Mesendoderm (in vitro differentiated cells): ENCODE measurements around the gene MEGF9.

ENCODE experiments used
- DNase-seq: peaks from one replicate; pipeline ENCODE4 v3.0.0; 2013
- H2AK5ac ChIP-seq: 2 replicates; pipeline ENCODE4 v1.6.1; 2013; ENCODE audit warnings: low read length, inconsistent platforms
- H2BK120ac ChIP-seq: 2 replicates; pipeline ENCODE4 v1.6.1; 2013; ENCODE audit warnings: low read depth, mild to moderate bottlenecking, low read length, moderate library complexity, mixed read lengths
- H2BK15ac ChIP-seq: replicated peaks from 2 replicates; pipeline ENCODE4 v1.6.1; 2013; ENCODE audit warnings: low read depth, mild to moderate bottlenecking, moderate library complexity
- H2BK5ac ChIP-seq: 2 replicates; pipeline ENCODE4 v1.6.1; 2013; ENCODE audit warnings: low read length, inconsistent platforms
- H3K18ac ChIP-seq: 2 replicates; pipeline ENCODE4 v1.6.1; 2013; ENCODE audit warnings: mild to moderate bottlenecking, low read length, mixed read lengths
- H3K23ac ChIP-seq: one replicate; pipeline ENCODE4 v1.6.1; 2013; ENCODE audit warnings: low read length
- H3K27ac ChIP-seq: 2 replicates; pipeline ENCODE4 v1.5.1; 2013; ENCODE audit warnings: low read depth, mild to moderate bottlenecking, inconsistent platforms, low read length, moderate library complexity
- H3K27me3 ChIP-seq: 2 replicates; pipeline ENCODE4 v1.6.1; 2013; ENCODE audit warnings: low read length, control low read depth, mild to moderate bottlenecking, inconsistent platforms; ENCODE audit not compliant: insufficient read depth, poor library complexity
- H3K36me3 ChIP-seq: 2 replicates; pipeline ENCODE4 v1.6.1; 2013; ENCODE audit warnings: low read length, inconsistent platforms; ENCODE audit not compliant: control insufficient read depth, insufficient read depth
- H3K4ac ChIP-seq: one replicate; pipeline ENCODE4 v1.6.1; 2013; ENCODE audit warnings: low read depth, mild to moderate bottlenecking, low read length, moderate library complexity
- H3K4me1 ChIP-seq: 2 replicates; pipeline ENCODE4 v1.6.1; 2013; ENCODE audit warnings: low read depth, low read length, inconsistent platforms; ENCODE audit not compliant: control insufficient read depth
- H3K4me2 ChIP-seq: 2 replicates; pipeline ENCODE4 v1.6.1; 2013; ENCODE audit warnings: low read length
- H3K4me3 ChIP-seq: 2 replicates; pipeline ENCODE4 v1.5.1; 2013; ENCODE audit warnings: mild to moderate bottlenecking, low read length
- H3K56ac ChIP-seq: one replicate; pipeline ENCODE4 v1.6.1; 2013; ENCODE audit warnings: low read length
- H3K79me1 ChIP-seq: 2 replicates; pipeline ENCODE4 v1.6.1; 2013; ENCODE audit warnings: low read length, inconsistent platforms
- H3K79me2 ChIP-seq: 2 replicates; pipeline ENCODE4 v1.6.1; 2013; ENCODE audit warnings: mild to moderate bottlenecking, low read length; ENCODE audit not compliant: control insufficient read depth, insufficient read depth
- H3K9ac ChIP-seq: 2 replicates; pipeline ENCODE4 v1.6.1; 2013; ENCODE audit warnings: low read length, inconsistent platforms
- H4K5ac ChIP-seq: one replicate; pipeline ENCODE4 v1.6.1; 2013; ENCODE audit warnings: low read length
- H4K8ac ChIP-seq: one replicate; pipeline ENCODE4 v1.6.1; 2013; ENCODE audit warnings: low read depth, mild to moderate bottlenecking, control low read depth, low read length, moderate library complexity
- WGBS: extraction: QIAGEN DNeasy Blood & Tissue Kit; methylation state at CpG from one replicate; pipeline ENCODE4 v1.1.7; 2013; ENCODE audit warnings: low lambda C conversion rate, missing lambda C conversion rate; ENCODE audit not compliant: insufficient coverage; ENCODE audit errors: extremely low coverage; 5-methylcytosine and 5-hydroxymethylcytosine counted together

Gene MEGF9

DNA sequence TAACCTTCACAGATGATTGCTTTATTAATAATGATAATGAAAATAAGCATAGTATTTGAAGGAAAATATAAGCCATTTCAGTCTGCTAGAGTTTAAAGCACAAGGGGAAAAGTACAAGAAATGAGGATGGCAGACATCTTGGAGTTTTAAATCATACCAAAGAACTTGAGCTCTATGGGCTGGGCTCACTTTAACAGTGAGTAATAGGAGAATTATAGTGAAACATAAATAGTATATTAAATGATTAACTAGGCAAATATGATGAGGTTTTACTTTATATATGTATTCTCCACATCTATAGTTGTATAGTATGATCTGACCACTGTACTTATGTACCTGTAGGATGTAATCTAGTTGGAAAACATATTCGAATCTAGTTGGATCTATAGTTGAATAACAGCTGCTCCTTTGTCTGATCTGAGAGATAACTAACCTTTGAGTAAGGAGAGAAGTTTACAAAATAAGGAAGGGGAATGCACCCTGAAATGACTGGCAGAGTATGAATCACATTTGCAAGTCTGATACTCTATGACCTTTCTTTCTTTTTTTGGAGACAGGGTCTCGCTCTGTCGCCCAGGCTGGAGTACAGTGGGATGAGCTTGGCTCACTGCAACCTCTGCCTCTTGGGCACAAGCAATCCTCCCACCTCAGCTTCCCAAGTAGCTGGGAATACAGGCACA, 17.6 kb downstream of the MEGF9 start:
- H3K27ac ChIP-seq, result no peak overlapping the region
- no peak overlapping the region for H3K4me3 ChIP-seq
- H3K23ac ChIP-seq, result no peak overlapping the region
- H3K36me3 ChIP-seq, result no peaks in the 10 kb centered on the region
- H3K4me2 ChIP-seq, result no peak overlapping the region
- peaks cover 6% of the 10 kb centered on the region for H3K27me3 ChIP-seq
- no peak overlapping the region for H2BK15ac ChIP-seq
- DNase-seq, result no peak
- H3K4ac ChIP-seq, result no peak overlapping the region
- H4K8ac ChIP-seq, result no peak overlapping the region
- H3K18ac ChIP-seq, result no peak overlapping the region
- H3K4me1 ChIP-seq, result no peaks in the 10 kb centered on the region
- no peak overlapping the region for H3K56ac ChIP-seq
- WGBS, result no CpG with 5 or more reads among the region's 3 CpGs
- H2BK120ac ChIP-seq, result no peak overlapping the region
- no peak overlapping the region for H2BK5ac ChIP-seq
- H2AK5ac ChIP-seq, result no peak overlapping the region
- no peaks in the 10 kb centered on the region for H3K79me1 ChIP-seq
- H3K9ac ChIP-seq, result no peak overlapping the region
- H4K5ac ChIP-seq, result no peak overlapping the region
- no peaks in the 10 kb centered on the region for H3K79me2 ChIP-seq

DNA sequence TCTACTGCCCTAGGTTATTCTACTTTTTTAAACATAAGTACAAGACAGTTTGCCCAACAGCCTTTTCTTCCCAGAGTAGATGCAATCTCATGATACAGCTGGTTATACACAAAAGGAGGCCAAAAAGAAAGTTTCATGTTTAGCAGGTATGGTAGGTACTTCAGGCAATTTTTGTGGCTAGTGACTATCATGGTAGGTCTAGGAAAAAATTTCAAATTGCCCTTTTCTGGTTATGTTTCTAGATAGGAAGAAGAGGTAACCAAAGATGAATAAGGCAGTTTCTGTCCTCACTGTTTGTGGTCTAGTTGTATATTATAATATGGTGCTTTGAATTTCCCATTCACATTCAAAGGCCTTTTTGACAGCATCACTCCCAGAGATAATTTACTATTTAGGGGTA, 19.7 kb downstream of the MEGF9 start:
- H3K79me1 ChIP-seq, result no peaks in the 10 kb centered on the region
- peaks cover 12% of the 10 kb centered on the region for H3K27me3 ChIP-seq
- H3K27ac ChIP-seq, result no peak overlapping the region
- H2AK5ac ChIP-seq, result no peak overlapping the region
- H2BK120ac ChIP-seq, result no peak overlapping the region
- no peak overlapping the region for H3K4ac ChIP-seq
- H3K56ac ChIP-seq, result no peak overlapping the region
- no peak overlapping the region for H2BK15ac ChIP-seq
- no peak for DNase-seq
- H3K4me2 ChIP-seq, result no peak overlapping the region
- H3K36me3 ChIP-seq, result no peaks in the 10 kb centered on the region
- no peak overlapping the region for H3K18ac ChIP-seq
- H4K5ac ChIP-seq, result no peak overlapping the region
- H3K23ac ChIP-seq, result no peak overlapping the region
- no peak overlapping the region for H3K4me3 ChIP-seq
- no peaks in the 10 kb centered on the region for H3K4me1 ChIP-seq
- H3K9ac ChIP-seq, result no peak overlapping the region
- H4K8ac ChIP-seq, result no peak overlapping the region
- no peak overlapping the region for H2BK5ac ChIP-seq
- no peaks in the 10 kb centered on the region for H3K79me2 ChIP-seq

DNA sequence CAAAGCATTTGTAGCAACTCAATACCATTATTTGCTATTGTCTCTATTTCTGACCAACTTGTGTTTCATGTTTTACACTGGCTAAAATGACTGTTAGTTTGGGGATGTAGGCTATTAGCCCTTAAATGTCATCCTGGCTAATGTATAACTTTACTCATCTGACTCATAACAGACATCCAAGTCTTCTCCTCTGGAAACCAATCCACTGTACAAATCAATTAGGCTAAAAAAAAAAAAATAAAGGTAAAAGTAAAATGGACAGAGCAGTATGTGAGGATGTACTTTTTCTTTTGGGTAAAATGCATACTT, 20.6 kb downstream of the MEGF9 start:
- Histone ChIP-seq H3K18ac (no peak overlapping the region), H3K4ac (no peak overlapping the region), H3K9ac (no peak overlapping the region), H3K4me2 (no peak overlapping the region), H3K79me2 (no peaks in the 10 kb centered on the region), H3K36me3 (no peaks in the 10 kb centered on the region), H3K56ac (no peak overlapping the region), H2BK5ac (no peak overlapping the region), H3K79me1 (no peaks in the 10 kb centered on the region), H3K23ac (no peak overlapping the region), H4K8ac (no peak overlapping the region), H3K27me3 (peaks cover 12% of the 10 kb centered on the region), H3K4me1 (no peaks in the 10 kb centered on the region), H3K4me3 (no peak overlapping the region), H4K5ac (no peak overlapping the region), H2BK15ac (no peak overlapping the region), H2AK5ac (no peak overlapping the region), H2BK120ac (no peak overlapping the region), H3K27ac (no peak overlapping the region)
- DNase-seq, result no peak

DNA sequence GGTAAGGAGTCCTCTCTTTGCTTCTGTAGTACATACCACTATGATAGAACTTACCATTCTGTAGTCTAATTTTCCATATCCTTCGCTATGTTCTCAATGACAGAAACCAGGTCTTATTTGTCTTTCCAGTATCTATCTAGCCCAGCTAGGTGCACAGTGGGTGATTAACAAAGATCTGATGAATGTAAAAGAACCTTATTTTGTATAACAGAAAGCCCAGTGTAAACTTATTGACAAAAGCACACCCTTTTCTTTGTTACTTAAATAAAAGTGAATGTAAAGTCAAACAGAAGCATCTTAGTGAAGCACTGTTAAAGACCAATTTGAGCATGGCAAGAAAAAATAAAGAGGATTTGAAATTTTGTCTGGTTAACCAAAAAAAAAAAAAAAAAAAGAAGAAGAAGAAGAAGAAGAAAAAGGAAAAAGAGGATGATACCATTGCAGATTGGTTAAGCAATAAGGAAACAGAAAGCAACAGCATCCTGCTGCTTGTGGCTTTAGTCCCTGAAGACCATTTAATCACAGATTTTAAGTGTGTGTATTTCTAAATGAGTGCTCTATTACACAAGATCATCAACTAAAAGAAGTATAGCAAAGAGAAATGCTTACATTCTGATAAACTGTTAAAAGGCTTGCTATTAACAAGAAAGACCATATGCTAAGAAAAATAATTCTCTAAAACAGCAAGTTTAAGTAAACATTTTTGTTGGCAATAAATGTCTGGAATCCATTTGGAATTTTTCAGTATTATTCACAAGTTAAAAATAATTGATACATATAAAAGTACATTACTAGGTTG, 21.2 kb downstream of the MEGF9 start:
- Histone ChIP-seq H4K5ac (no peak overlapping the region), H3K56ac (no peak overlapping the region), H2BK5ac (no peak overlapping the region), H3K9ac (no peak overlapping the region), H2BK120ac (no peak overlapping the region), H3K18ac (no peak overlapping the region), H3K27ac (no peak overlapping the region), H3K23ac (no peak overlapping the region), H3K36me3 (no peaks in the 10 kb centered on the region), H3K79me2 (no peaks in the 10 kb centered on the region), H3K79me1 (no peaks in the 10 kb centered on the region), H3K4ac (no peak overlapping the region), H2AK5ac (no peak overlapping the region), H3K27me3 (peaks cover 12% of the 10 kb centered on the region), H3K4me2 (no peak overlapping the region), H3K4me3 (no peak overlapping the region), H4K8ac (no peak overlapping the region), H2BK15ac (no peak overlapping the region), H3K4me1 (no peaks in the 10 kb centered on the region)
- no peak for DNase-seq
- no CpG with 5 or more reads among the region's 1 CpG for WGBS

DNA sequence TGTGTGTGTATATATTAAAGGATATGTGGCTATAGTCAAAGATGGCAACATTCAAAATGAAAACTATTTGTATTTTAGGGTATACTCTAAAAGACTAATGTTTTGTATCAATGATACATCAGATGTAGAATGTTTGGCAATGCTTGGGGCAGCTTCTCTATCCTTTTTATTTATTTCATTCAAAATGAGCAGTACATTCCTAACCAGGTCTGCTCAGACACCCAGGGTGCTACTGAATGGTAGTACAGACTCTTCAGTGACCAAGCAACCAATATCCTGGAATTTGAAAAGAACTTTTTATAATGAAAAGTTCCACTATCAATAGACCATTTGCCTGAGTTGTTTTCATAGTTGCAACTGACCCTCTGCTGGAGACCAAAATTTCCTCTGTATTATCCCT, 23.9 kb downstream of the MEGF9 start:
- H3K36me3 ChIP-seq, result no peaks in the 10 kb centered on the region
- no peak overlapping the region for H2BK5ac ChIP-seq
- H2BK15ac ChIP-seq, result no peak overlapping the region
- H4K5ac ChIP-seq, result no peak overlapping the region
- no peak overlapping the region for H4K8ac ChIP-seq
- no peak for DNase-seq
- no peaks in the 10 kb centered on the region for H3K4me1 ChIP-seq
- no peak overlapping the region for H3K23ac ChIP-seq
- H3K9ac ChIP-seq, result no peak overlapping the region
- H3K4ac ChIP-seq, result no peak overlapping the region
- H2BK120ac ChIP-seq, result no peak overlapping the region
- H2AK5ac ChIP-seq, result no peak overlapping the region
- no peak overlapping the region for H3K4me3 ChIP-seq
- H3K79me2 ChIP-seq, result no peaks in the 10 kb centered on the region
- no peak overlapping the region for H3K27ac ChIP-seq
- no peak overlapping the region for H3K18ac ChIP-seq
- no peak overlapping the region for H3K56ac ChIP-seq
- H3K27me3 ChIP-seq, result peaks cover 9% of the 10 kb centered on the region
- H3K79me1 ChIP-seq, result no peaks in the 10 kb centered on the region
- H3K4me2 ChIP-seq, result no peak overlapping the region

DNA sequence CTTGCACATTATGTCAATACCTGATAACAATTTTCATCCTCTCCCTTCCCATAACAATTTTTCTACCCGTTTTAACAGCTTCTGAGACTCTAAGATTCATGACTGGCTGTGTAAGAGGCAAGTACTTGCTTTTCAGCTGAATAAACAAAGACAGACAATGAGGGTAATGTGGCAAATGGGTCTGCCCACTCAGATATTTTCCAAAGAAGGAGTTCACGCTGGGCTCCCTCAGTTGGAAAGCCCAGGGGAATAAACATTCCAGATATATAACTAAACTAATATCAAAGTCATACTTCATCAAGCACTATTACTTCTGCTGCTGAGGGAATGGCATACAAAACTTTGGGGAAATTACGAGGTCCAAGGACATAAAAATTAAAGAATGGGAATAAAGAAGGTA, 24.4 kb downstream of the MEGF9 start:
- H3K23ac ChIP-seq, result no peak overlapping the region
- no peak overlapping the region for H3K18ac ChIP-seq
- no peak overlapping the region for H2BK120ac ChIP-seq
- no peak overlapping the region for H4K5ac ChIP-seq
- WGBS, result no CpG with 5 or more reads among the region's 3 CpGs
- no peak for DNase-seq
- H3K4me1 ChIP-seq, result no peaks in the 10 kb centered on the region
- H3K4ac ChIP-seq, result no peak overlapping the region
- H2AK5ac ChIP-seq, result no peak overlapping the region
- peaks cover 9% of the 10 kb centered on the region for H3K27me3 ChIP-seq
- H3K4me3 ChIP-seq, result no peak overlapping the region
- H4K8ac ChIP-seq, result no peak overlapping the region
- H3K79me2 ChIP-seq, result no peaks in the 10 kb centered on the region
- no peak overlapping the region for H2BK15ac ChIP-seq
- H2BK5ac ChIP-seq, result no peak overlapping the region
- no peaks in the 10 kb centered on the region for H3K79me1 ChIP-seq
- no peak overlapping the region for H3K56ac ChIP-seq
- H3K9ac ChIP-seq, result no peak overlapping the region
- H3K36me3 ChIP-seq, result no peaks in the 10 kb centered on the region
- no peak overlapping the region for H3K27ac ChIP-seq
- H3K4me2 ChIP-seq, result no peak overlapping the region
